ENCODE results near the gene MRPL23.

- TF ChIP-seq, protein P1, sequence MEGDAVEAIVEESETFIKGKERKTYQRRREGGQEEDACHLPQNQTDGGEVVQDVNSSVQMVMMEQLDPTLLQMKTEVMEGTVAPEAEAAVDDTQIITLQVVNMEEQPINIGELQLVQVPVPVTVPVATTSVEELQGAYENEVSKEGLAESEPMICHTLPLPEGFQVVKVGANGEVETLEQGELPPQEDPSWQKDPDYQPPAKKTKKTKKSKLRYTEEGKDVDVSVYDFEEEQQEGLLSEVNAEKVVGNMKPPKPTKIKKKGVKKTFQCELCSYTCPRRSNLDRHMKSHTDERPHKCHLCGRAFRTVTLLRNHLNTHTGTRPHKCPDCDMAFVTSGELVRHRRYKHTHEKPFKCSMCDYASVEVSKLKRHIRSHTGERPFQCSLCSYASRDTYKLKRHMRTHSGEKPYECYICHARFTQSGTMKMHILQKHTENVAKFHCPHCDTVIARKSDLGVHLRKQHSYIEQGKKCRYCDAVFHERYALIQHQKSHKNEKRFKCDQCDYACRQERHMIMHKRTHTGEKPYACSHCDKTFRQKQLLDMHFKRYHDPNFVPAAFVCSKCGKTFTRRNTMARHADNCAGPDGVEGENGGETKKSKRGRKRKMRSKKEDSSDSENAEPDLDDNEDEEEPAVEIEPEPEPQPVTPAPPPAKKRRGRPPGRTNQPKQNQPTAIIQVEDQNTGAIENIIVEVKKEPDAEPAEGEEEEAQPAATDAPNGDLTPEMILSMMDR (IDR thresholded peaks at IDR 0.05), result no peak
- no peak for TF ChIP-seq POLR2AphosphoS5 (IDR thresholded peaks at IDR 0.05; ENCODE audit: low read depth, low read length)
- no peak for TF ChIP-seq REST (IDR thresholded peaks at IDR 0.05; ENCODE audit: insufficient read depth in 1 of 2, low read depth in 2 of 2, low read length in 1 of 2)
- no peak for TF ChIP-seq SIN3A (IDR thresholded peaks at IDR 0.05; ENCODE audit: borderline replicate concordance, insufficient read depth, low read depth, low read length)
Observed at GRCh38 chr11:1927848-1928469, 19.2 kb upstream of the MRPL23 start.

All from Panc1 (cell line).